GM12874 (cell line): ENCODE data around the gene SFTA2.
A peak's percentile ranks its signal among the peaks of the same experiment; 100 is the strongest.

Experiments
- CTCF ChIP-seq: IDR thresholded peaks from 2 replicates; pipeline ENCODE4 v1.5.1; 2011; ENCODE audit warnings: low read depth, mild to moderate bottlenecking, control low read depth, low read length, moderate library complexity; ENCODE audit not compliant: insufficient read depth

SFTA2 gene

GRCh38 chr6:30914854-30915590, 16.9 kb downstream of the SFTA2 start:
- no peak for TF ChIP-seq CTCF

DNA sequence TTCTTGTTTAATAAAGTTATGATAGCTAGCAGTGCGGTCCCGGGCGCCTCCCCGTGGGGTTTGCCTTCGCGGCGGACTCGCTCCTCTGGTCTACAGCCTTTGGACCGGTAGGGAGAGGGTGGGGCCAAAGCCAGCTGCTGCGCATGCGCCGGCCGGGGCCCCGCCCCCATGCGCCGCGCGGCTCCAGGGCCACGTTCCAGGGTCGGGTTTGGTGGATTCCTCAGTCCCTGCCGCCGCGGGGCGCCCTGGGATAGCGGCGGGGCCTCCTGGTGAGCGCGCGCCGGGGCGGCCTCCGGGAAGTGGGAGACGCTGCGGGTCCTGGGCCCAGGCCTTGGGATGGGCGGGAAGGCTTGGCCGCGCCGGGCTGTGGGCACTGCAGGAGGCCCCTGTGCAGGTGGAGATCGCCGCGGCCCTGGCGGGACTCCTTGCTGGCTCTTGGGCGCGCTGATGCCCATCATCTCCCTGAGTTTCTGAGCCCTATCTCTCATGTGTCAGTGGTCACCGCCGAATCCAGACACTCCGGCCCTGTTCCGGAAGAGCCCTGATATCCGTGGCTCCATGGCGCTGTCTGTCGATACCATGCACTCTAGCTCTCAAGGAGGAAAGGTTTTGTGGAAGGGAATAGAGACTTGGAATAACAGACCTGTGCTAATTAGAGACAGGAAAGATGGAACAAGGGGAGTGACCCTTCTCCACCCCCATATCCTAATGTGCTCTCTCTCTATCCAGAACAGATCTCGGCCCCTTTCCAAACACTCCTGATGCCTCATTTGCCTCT, 17.7 kb downstream of the SFTA2 start, which contains the start of gene VARS2:
TSS of gene VARS2 (plus strand) at position 163 of the 778 bp plus-strand sequence. CDS start at position 762, 599 bp downstream.
- TF ChIP-seq CTCF = peak; percentile 44

DNA sequence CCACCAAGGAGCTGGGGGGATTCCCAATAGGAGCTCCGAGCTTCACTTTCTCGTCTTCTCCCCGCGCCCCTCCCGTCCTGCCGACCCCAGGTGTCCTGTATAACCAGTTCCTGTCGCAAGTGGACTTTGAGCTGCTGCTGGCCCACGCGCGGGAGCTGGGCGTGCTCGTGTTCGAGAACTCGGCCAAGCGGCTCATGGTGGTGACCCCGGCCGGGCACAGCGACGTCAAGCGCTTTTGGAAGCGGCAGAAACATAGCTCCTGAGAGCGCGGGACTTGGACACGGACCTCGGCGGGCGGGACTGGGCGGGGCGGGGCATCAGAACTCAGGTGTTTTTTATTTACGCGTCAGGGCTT, 18.3 kb downstream of the SFTA2 start:
- no peak for TF ChIP-seq CTCF

DNA sequence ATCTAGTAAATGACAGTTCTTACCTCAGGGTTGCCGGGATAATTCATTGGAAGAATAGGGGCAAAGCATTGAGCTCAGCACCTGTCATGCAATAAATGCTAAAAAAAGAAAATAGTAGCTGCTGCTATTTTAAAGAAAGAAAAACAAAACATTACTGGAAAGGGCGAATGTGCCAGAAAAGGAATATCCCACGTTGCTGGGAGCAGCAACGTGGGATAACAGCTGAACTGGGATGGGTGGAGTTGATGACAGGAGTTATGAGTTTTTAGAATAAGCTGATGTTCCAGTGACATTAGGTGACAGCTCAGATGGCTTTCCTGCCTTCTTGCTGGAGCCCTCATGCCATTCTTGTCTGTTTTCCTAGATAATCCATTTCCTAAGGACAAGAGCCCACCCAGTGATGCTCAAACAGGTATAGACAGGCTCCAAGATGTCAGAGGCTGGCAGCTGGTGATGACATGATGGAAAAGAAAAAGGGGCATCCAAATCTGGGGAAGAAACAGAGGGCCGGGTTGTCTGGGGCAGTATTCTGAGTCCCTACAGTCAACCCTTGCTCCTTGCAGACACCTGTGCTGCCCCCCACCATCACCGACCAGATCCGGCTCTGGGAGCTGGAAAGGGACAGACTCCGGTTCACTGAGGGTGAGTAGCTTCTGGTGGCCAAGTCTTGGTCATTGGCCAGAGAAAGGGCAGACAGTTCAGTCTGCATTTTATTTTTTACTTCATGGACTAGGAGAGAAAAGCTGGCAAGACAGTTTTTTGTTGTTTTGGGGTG, 19.0 kb downstream of the SFTA2 start:
- TF ChIP-seq CTCF = no peak

DNA sequence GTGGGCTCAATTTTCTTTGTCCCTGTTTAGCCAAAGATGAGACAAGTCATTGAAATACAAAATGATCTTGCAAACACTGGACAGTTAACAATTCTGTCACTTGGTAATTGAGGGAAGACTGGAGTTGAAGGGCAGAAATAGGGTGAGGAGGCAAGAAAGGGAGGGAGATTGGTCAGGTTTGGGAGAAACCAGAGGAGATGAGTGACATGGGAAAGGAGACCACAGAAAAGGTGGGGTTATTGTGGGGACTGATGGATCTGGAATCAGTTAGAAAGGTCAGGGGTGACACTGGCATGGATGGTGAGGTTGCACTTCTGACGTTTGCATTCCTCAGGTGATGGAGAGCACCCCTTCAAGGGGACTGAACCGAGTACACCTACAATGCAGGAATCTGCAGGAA, 23.3 kb downstream of the SFTA2 start:
- TF ChIP-seq CTCF = no peak

GRCh38 chr6:30907758-30908591, 24.0 kb downstream of the SFTA2 start, which contains the start of gene GTF2H4:
GTF2H4 (plus strand) TSS chr6:30908207.
- no peak for TF ChIP-seq CTCF
